Breast epithelium (tissue), 3 donors: ENCODE results near the gene AFG1L.

Source experiments
- CTCF ChIP-seq, 3 donors: fragments of 450-650 bp; IDR thresholded peaks; one replicate each; pipeline ENCODE4 v1.5.1; 2016 to 2017; ENCODE audit warnings: antibody characterized with exemption in 3 of 3, mild to moderate bottlenecking in 3 of 3, moderate library complexity in 3 of 3
- POLR2A ChIP-seq: fragments of 450-650 bp; IDR thresholded peaks from one replicate; pipeline ENCODE4 v1.6.1; 2016; ENCODE audit warnings: antibody characterized with exemption, mild to moderate bottlenecking, moderate library complexity
- POLR2AphosphoS5 ChIP-seq, 3 donors: sonication (generic); formaldehyde crosslinking; IDR thresholded peaks; one replicate each; pipeline ENCODE4 v1.6.1; 2017; ENCODE audit warnings: antibody characterized with exemption in 3 of 3

- no peak for TF ChIP-seq CTCF (IDR thresholded peaks at IDR 0.05)
- TF ChIP-seq POLR2A, result no peak
- TF ChIP-seq POLR2AphosphoS5 (IDR thresholded peaks at IDR 0.05), result no peak
Observed at GRCh38 chr6:108406943-108407342, 112.1 kb downstream of the AFG1L start.
